PC-3 (cell line): ENCODE results near the gene CARS1. TPM values are rescaled to one million over a fixed set of nuclear protein-coding genes. Genes with fewer than 3 reads are reported as not detected.

Experiments used
- ATAC-seq: fragments of 200-7000 bp; cut with Tn5 transposase; 2 replicates; pipeline ENCODE4 v1.9.1; 2020; ENCODE audit warnings: mild to moderate bottlenecking, moderate library complexity
- BruUV-seq: library from RNA; stranded (reverse); fragments of 400-500 nt; replicated peaks from 2 replicates; lab custom pipeline; 2021; lab: Mats Ljungman, UMichigan
- CTCF ChIA-PET: fragments of 300-600 bp; sonication (Branson Sonifier 250); formaldehyde crosslinking; loops from one replicate; lab custom pipeline; 2022; ENCODE audit warnings: antibody characterized with exemption; lab: Charles Lee
- POLR2A ChIA-PET: fragments of 300-600 bp; sonication (Branson Sonifier 250); formaldehyde crosslinking; loops from one replicate; lab custom pipeline; 2022; ENCODE audit warnings: antibody characterized with exemption; ENCODE audit not compliant: unreplicated experiment; lab: Charles Lee
- DNase-seq: peaks from one replicate; pipeline ENCODE4 v3.0.0-alpha.2; 2015
- H2AFZ ChIP-seq: fragments of 300-600 bp; sonication (generic); 2 replicates; pipeline ENCODE4 v1.6.0; 2016; ENCODE audit warnings: antibody characterized with exemption, low read length
- H3F3A ChIP-seq: fragments of 300-600 bp; sonication (generic); one replicate; pipeline ENCODE4 v1.6.0; 2017; ENCODE audit warnings: antibody characterized with exemption, low read length, control low read depth, mild to moderate bottlenecking; ENCODE audit not compliant: unreplicated experiment
- H3K27ac ChIP-seq: fragments of 300-600 bp; sonication (generic); 2 replicates; pipeline ENCODE4 v1.5.1; 2016; ENCODE audit warnings: mild to moderate bottlenecking, low read length
- H3K27me3 ChIP-seq: fragments of 300-600 bp; sonication (generic); 2 replicates; pipeline ENCODE4 v1.6.1; 2016; ENCODE audit warnings: low read length, mixed read lengths
- H3K36me3 ChIP-seq: fragments of 300-600 bp; sonication (generic); 2 replicates; pipeline ENCODE4 v1.6.1; 2016; ENCODE audit warnings: low read depth, mixed run types, low read length, mixed read lengths
- H3K4me1 ChIP-seq: fragments of 300-600 bp; sonication (generic); 2 replicates; pipeline ENCODE4 v1.5.1; 2016; ENCODE audit warnings: low read length; ENCODE audit not compliant: insufficient read depth
- H3K4me2 ChIP-seq: fragments of 300-600 bp; sonication (generic); 2 replicates; pipeline ENCODE4 v1.6.0; 2016; ENCODE audit warnings: low read length
- H3K4me3 ChIP-seq: fragments of 300-600 bp; sonication (generic); 2 replicates; pipeline ENCODE4 v1.5.1; 2016; ENCODE audit warnings: mild to moderate bottlenecking, low read length, mixed read lengths
- H3K79me2 ChIP-seq: fragments of 300-600 bp; sonication (generic); 2 replicates; pipeline ENCODE4 v1.6.1; 2017; ENCODE audit warnings: low read length, mixed read lengths
- H3K9ac ChIP-seq: fragments of 300-600 bp; sonication (generic); 2 replicates; pipeline ENCODE4 v1.6.0; 2016; ENCODE audit warnings: mild to moderate bottlenecking, low read length
- H3K9me2 ChIP-seq: fragments of 300-600 bp; sonication (generic); replicated peaks from 2 replicates; pipeline ENCODE4 v1.6.1; 2016; ENCODE audit warnings: mixed run types, low read length, mixed read lengths
- H3K9me3 ChIP-seq: fragments of 300-600 bp; sonication (generic); 2 replicates; pipeline ENCODE4 v1.6.1; 2016; ENCODE audit warnings: low read length, mixed read lengths
- H4K20me1 ChIP-seq: fragments of 300-600 bp; sonication (generic); 2 replicates; pipeline ENCODE4 v1.6.1; 2016; ENCODE audit warnings: low read length, mixed read lengths
- EZH2 ChIP-seq: fragments of 300-600 bp; sonication (generic); IDR thresholded peaks from one replicate; pipeline ENCODE4 v1.6.1; 2017; ENCODE audit warnings: antibody characterized with exemption, mild to moderate bottlenecking, low read length; ENCODE audit not compliant: unreplicated experiment
- EZH2phosphoT487 ChIP-seq: fragments of 300-600 bp; sonication (generic); IDR thresholded peaks from 2 replicates; pipeline ENCODE4 v1.6.1; 2018; ENCODE audit warnings: mild to moderate bottlenecking, antibody characterized with exemption, low read length, borderline replicate concordance
- intact Hi-C: fragments of 100-400 bp; cut with micrococcal nuclease; formaldehyde crosslinking; loops from 2 replicates; pipeline ENCODE4 v1.9.0; 2023
- total RNA-seq: library from RNA; depleted of rRNA; stranded (reverse); fragments of >200 nt; gene quantifications from 2 replicates; pipeline ENCODE4 v1.2.3, GENCODE V29; 2014
- TF ChIP-seq, protein P1 (sequence below): fragments of 300-600 bp; sonication (generic); conservative IDR thresholded peaks from 2 replicates; pipeline ENCODE4 v1.5.1; 2017; ENCODE audit warnings: antibody characterized with exemption, low read depth, mild to moderate bottlenecking, low read length

CARS1 gene
- total RNA-seq, 1 experiment from 2014 or later, result 39.7 TPM

DNA sequence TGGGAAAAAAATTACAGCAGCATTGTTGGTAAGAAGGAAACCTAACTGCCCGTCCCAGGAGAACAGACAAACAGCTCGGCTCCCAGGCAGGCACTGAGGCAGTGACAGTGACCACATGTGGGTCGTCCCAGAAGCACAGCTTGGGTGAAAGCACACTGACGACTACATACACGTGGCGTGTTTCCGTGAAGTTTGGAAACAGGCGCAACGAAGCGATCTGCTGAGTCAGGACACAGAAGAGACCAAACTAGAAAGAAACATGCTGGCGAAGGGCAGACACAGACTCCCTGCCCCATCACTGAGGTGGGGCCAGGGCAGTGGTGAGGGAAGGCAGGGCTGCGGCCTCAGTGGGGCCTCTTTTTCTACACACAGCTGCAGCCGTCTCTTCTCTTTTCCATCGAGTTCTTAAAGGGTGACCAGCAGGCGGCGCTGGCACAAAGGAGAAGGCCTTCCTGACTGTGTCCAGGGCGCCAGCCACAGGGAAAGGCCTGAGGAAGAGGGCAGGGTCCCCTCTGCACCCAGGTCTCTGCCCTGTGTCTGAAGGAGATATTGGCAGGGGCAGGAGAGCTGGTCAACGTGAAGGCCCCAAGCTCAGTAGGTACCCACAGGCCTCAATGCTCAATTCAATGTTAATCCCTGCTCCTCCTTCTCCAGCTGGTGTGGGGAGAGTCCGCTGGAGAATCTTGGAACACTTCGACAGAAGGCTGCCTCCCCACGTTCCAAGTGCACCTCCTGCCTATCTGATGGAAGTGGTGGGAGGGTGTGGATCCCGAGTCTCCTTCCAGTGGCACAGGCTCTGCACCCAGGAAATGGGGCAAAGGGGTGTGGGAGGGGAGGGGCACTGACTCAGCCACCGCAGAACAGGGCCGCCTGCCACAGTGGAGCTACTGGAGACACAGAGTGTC, 19.9 kb downstream of the CARS1 start:
- BruUV-seq, result no TSS peak
- Histone ChIP-seq H3K9me3 (no peaks in the 10 kb centered on the region), H3K4me3 (0 out of 2 replicates have a peak overlapping the region, but pooled peaks have one; percentile 36), H3K27me3 (no peaks in the 10 kb centered on the region), H3K4me2 (peak overlapping the region; percentile 79), H4K20me1 (no peaks in the 10 kb centered on the region), H3K9me2 (no peaks in the 10 kb centered on the region), H3K9ac (peak overlapping the region; percentile 59), H3K36me3 (peaks cover 41% of the 10 kb centered on the region), H3K4me1 (peaks cover 16% of the 10 kb centered on the region), H3F3A (no peaks in the 10 kb centered on the region), H2AFZ (no peak overlapping the region), H3K27ac (peak overlapping the region; percentile 92), H3K79me2 (no peaks in the 10 kb centered on the region)
- CTCF ChIA-PET, result interaction anchor here (0.7 to 1.7 kb wide), 3 partner anchors 13 to 54 kb away, joined by 4 to 27 read pairs (median 7); no protein-coding TSS in a partner anchor
- POLR2A ChIA-PET, result interaction anchor here (0.6 kb wide), 1 partner anchor 58 kb away, joined by 17 read pairs; no protein-coding TSS in a partner anchor
- intact Hi-C loops, result loop anchor here (1.0 kb wide), 1 partner anchor 55 kb away; no protein-coding TSS in a partner anchor
- DNase-seq (peak; percentile 77), ATAC-seq (peak; percentile 98)
- TF ChIP-seq EZH2phosphoT487, result no peak
- TF ChIP-seq, protein P1, sequence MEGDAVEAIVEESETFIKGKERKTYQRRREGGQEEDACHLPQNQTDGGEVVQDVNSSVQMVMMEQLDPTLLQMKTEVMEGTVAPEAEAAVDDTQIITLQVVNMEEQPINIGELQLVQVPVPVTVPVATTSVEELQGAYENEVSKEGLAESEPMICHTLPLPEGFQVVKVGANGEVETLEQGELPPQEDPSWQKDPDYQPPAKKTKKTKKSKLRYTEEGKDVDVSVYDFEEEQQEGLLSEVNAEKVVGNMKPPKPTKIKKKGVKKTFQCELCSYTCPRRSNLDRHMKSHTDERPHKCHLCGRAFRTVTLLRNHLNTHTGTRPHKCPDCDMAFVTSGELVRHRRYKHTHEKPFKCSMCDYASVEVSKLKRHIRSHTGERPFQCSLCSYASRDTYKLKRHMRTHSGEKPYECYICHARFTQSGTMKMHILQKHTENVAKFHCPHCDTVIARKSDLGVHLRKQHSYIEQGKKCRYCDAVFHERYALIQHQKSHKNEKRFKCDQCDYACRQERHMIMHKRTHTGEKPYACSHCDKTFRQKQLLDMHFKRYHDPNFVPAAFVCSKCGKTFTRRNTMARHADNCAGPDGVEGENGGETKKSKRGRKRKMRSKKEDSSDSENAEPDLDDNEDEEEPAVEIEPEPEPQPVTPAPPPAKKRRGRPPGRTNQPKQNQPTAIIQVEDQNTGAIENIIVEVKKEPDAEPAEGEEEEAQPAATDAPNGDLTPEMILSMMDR, result peak; percentile 91
- TF ChIP-seq EZH2, result no peak

DNA sequence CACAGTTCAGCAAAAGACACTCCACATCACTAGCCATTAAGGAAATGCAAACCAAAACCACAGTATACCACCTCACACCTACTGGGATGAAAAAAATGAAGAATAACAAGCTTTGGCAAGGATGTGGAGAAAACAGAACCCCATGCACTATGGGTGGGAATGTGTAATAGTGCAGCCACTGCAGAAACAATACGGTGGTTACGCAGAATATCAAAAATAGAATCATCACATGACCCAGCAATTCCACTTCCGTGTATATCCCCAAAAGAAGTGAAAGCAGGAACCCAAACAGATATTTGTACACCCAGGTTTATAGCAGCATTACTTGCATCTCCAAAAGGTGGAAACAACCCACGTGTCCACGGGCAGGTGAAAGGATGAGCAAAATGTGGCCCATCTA, 20.8 kb downstream of the CARS1 start:
- Histone ChIP-seq H3F3A (no peaks in the 10 kb centered on the region), H3K27ac (no peak overlapping the region), H3K79me2 (no peaks in the 10 kb centered on the region), H4K20me1 (no peaks in the 10 kb centered on the region), H3K4me1 (peaks cover 16% of the 10 kb centered on the region), H3K36me3 (peaks cover 37% of the 10 kb centered on the region), H3K4me3 (no peak overlapping the region), H3K9me2 (no peaks in the 10 kb centered on the region), H3K27me3 (no peaks in the 10 kb centered on the region), H3K4me2 (no peak overlapping the region), H3K9ac (no peak overlapping the region), H2AFZ (no peak overlapping the region), H3K9me3 (no peaks in the 10 kb centered on the region)
- intact Hi-C loops, result no loop called here
- POLR2A ChIA-PET, result no interaction called here
- no peak for ATAC-seq
- no TSS peak for BruUV-seq
- TF ChIP-seq EZH2, result no peak
- TF ChIP-seq, protein P1, result no peak
- TF ChIP-seq EZH2phosphoT487, result no peak
- DNase-seq, result no peak
- CTCF ChIA-PET, result no interaction called here

DNA sequence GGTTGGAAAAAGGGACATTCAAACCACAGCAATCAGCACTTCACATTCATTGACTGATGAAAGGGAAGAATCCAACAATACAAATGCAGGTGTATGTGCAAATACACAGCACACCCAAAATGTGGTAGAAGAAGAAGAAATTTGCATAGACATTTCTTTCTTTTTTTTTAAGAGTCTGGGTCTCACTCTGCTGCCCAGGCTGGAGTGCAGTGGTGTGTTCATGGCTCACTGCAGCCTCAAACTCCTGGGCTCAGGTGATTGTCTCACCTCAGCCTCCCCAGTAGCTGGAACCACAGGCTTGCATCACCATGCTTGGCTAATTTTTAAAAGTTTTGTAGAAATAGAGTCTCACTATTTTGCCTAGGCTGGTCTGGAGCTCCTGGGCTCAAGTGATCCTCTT, 21.9 kb downstream of the CARS1 start:
- no peak overlapping the region for H3K27ac ChIP-seq
- TF ChIP-seq EZH2phosphoT487 (no peak), EZH2 (no peak)
- TF ChIP-seq, protein P1, result no peak
- POLR2A ChIA-PET, result no interaction called here
- no peaks in the 10 kb centered on the region for H3K9me2 ChIP-seq
- intact Hi-C loops, result no loop called here
- peaks cover 16% of the 10 kb centered on the region for H3K4me1 ChIP-seq
- H3K4me2 ChIP-seq, result no peak overlapping the region
- CTCF ChIA-PET, result no interaction called here
- peaks cover 31% of the 10 kb centered on the region for H3K36me3 ChIP-seq
- no peaks in the 10 kb centered on the region for H3F3A ChIP-seq
- ATAC-seq (no peak), DNase-seq (no peak)
- no peaks in the 10 kb centered on the region for H3K27me3 ChIP-seq
- no peaks in the 10 kb centered on the region for H3K9me3 ChIP-seq
- H3K9ac ChIP-seq, result no peak overlapping the region
- H4K20me1 ChIP-seq, result no peaks in the 10 kb centered on the region
- BruUV-seq, result no TSS peak
- no peaks in the 10 kb centered on the region for H3K79me2 ChIP-seq
- no peak overlapping the region for H3K4me3 ChIP-seq
- no peak overlapping the region for H2AFZ ChIP-seq
